ENCODE measurements around the gene CMIP.

The CMIP gene

GRCh38 chr16:81492311-81492761 is 47.7 kb downstream of the CMIP start:
- TF ChIP-seq CTCF (IDR thresholded peaks at IDR 0.05; ENCODE audit: low read length, missing control alignments): no peak
- no peak overlapping the region for H3K4me3 ChIP-seq (replicated peaks; ENCODE audit: low read depth, low read length)
- no peak for DNase-seq (ENCODE audit: low read depth)

- H3K4me3 ChIP-seq (replicated peaks; ENCODE audit: low read depth, low read length): no peak overlapping the region
- DNase-seq (ENCODE audit: low read depth): no peak
- no peak for TF ChIP-seq CTCF (IDR thresholded peaks at IDR 0.05; ENCODE audit: low read length, missing control alignments)
These were observed 48.6 kb downstream of the CMIP start for GRCh38 chr16:81492965-81493754.

- H3K4me3 ChIP-seq (replicated peaks; ENCODE audit: low read depth, low read length): no peak overlapping the region
- no peak for TF ChIP-seq CTCF (IDR thresholded peaks at IDR 0.05; ENCODE audit: low read length, missing control alignments)
- DNase-seq (ENCODE audit: low read depth): peak; percentile 50
These were observed 49.3 kb downstream of the CMIP start for GRCh38 chr16:81493755-81494433.

GRCh38 chr16:81494434-81494806 is 49.8 kb downstream of the CMIP start:
- DNase-seq (ENCODE audit: low read depth): no peak

GRCh38 chr16:81494888-81495287 is 50.3 kb downstream of the CMIP start:
- no peak for DNase-seq (ENCODE audit: low read depth)
- H3K4me3 ChIP-seq (replicated peaks; ENCODE audit: low read depth, low read length): no peak overlapping the region
- no peak for TF ChIP-seq CTCF (IDR thresholded peaks at IDR 0.05; ENCODE audit: low read length, missing control alignments)

More at GRCh38 chr16:81494434-81494806, 49.8 kb downstream of the CMIP start:
- TF ChIP-seq CTCF (IDR thresholded peaks at IDR 0.05; ENCODE audit: low read length, missing control alignments): no peak
- H3K4me3 ChIP-seq (replicated peaks; ENCODE audit: low read depth, low read length): no peak overlapping the region

- no peak overlapping the region for H3K4me3 ChIP-seq (replicated peaks; ENCODE audit: low read depth, low read length)
- no peak for TF ChIP-seq CTCF (IDR thresholded peaks at IDR 0.05; ENCODE audit: low read length, missing control alignments)
- no peak for DNase-seq (ENCODE audit: low read depth)
These were observed 51.0 kb downstream of the CMIP start for GRCh38 chr16:81495321-81496234.
